ENCODE measurements around the gene ELMOD1. TPM values are rescaled to one million over a fixed set of nuclear protein-coding genes. Genes with fewer than 3 reads are reported as not detected.
A peak's percentile ranks its signal among the peaks of the same experiment; 100 is the strongest.

Gene ELMOD1
- total RNA-seq, 1 donor from 2014 or later: not detected

DNA sequence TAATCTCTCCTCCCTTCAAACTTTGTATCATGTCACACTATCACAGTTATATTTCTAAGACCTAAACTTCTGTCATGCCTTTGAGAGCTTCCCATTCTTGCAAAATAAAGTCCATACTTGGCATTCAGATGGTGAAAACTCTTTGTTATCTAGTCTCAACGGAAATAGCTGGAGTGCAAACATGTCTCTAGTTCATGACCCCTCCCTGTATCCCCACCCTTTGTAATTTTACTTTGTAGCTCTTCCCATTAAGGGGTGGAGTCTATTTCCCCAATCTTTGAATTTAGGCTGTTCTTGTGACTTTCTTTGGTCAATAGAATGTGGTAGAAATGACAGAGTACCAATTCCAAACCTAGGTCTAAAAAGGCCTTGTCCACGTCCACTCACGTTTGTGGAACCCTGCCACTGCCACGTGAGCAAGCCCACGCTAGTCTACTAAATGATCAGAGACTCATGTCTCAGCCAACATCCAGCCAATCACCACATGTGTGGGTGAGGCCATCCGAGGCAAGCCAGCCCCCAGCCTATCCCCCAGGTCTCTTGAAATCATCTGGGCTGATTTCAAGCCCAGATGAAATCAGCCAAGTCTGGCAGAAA, 97.5 kb downstream of the ELMOD1 start:
- DNase-seq (ENCODE audit: low spot score): no peak

DNA sequence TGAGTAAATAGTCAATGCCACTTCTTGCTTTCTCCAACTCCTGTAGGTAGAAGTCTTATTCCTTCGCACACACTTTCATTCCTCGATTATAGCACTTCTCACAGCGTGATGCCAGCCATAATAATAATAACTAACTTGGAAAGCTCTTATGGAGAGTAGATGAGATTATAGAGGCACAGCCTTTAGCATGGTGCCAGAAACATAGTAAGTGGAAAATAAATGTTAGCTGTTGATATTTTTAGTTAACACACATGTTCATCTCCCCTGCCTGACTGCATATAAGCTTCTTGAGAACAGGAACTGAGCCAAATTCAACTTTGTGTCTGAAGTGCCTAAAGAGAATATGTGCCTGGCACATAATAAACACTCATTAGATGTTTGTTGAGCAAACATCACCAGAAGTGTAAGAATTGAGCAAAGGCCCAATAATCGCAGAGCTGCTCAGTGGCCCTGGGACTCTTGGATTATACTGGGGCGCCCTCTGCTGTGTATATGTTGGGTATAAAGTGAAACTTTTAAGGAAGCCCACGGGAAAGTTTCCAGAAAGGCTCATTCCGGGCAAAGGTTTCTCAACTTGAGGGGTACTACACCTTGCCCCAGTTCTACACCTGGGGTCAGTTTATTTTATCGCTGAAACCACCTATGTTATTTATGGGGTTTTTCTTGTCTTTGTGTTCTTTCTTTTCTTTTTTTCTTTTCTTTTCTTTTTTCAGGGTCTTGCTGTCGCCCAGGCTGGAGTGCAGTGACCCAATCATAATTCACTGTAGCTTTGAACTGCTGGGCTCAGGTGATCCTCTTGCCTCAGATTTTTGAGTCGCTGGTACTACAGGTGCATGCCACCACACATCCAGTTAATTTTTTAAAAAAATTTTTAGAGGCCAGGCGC, 98.6 kb downstream of the ELMOD1 start:
- peak; percentile 68 for DNase-seq (ENCODE audit: low spot score)

GRCh38 chr11:107691000-107691750, 100.2 kb downstream of the ELMOD1 start:
- DNase-seq (ENCODE audit: low spot score): no peak

DNA sequence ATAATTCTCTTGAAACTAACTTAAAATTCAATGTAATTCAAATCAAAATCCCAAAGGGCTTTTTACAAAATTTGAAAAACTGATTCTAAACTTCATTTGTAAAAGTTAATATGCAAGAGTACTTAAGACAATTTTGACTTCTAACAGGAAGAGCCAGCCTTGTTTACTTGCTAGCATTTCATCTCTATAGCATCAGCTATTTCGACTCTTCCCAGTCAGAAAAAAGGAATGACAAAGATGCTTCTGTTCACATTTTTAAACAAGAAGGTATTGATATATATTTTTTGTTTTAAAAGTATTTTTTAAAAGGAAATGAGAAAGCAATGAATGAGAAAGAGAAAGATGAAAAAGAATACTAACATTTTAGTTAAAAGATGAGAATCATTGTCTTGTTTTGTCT, 104.5 kb downstream of the ELMOD1 start:
- DNase-seq (ENCODE audit: low spot score): no peak

GRCh38 chr11:107696140-107696539, 105.2 kb downstream of the ELMOD1 start:
- no peak for DNase-seq (ENCODE audit: low spot score)

DNA sequence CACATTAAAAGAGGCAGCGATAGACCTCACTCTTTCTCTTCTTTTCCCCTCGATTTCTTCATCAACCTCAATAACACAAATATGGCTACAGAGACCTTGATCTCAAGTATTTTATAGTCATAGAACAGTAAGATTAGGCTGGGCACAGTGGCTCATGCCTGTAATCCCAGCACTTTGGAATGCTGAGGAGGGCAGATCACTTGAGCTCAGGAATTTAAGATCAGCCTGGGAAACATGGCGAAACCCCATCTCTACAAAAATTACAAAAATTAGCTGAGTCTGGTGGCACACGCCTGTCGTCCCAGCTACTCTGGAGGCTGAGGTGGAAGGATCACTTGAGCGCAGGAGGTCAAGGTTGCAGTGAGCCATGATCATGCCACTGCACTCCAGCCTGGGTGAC, 106.3 kb downstream of the ELMOD1 start:
- no peak for DNase-seq (ENCODE audit: low spot score)

GRCh38 chr11:107699371-107700285, 108.7 kb downstream of the ELMOD1 start:
- DNase-seq (ENCODE audit: low spot score): no peak

DNA sequence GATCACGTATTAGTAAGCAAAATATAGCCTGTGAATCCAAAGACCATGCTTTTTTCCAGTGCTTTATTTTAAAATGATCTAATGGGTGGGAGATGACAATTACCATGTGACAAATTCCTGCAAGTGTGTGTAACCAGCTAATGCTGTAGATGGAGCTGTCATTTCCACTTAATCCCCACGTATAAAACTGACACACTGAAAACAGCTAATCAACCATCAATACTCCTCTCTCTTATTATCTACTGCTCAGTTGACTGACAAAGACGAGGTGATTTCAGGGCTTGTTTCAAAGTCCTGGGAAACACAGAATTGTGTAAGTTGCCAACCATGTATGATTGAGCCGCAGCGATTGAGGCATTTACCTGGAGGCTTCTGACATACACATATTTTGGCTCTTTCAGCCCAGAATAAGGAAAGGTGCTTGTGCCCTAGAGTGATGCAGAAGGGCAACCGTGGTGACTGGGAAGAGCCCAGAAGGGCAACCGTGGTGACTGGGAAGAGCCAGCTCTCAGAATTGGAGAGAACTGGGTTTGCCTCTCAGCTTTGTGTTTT, 111.2 kb downstream of the ELMOD1 start:
- no peak for DNase-seq (ENCODE audit: low spot score)

- DNase-seq (ENCODE audit: low spot score): no peak
These were observed 111.8 kb downstream of the ELMOD1 start for GRCh38 chr11:107702723-107703122.

- DNase-seq (ENCODE audit: low spot score): no peak
These were observed 113.5 kb downstream of the ELMOD1 start for GRCh38 chr11:107704451-107704850.

DNA sequence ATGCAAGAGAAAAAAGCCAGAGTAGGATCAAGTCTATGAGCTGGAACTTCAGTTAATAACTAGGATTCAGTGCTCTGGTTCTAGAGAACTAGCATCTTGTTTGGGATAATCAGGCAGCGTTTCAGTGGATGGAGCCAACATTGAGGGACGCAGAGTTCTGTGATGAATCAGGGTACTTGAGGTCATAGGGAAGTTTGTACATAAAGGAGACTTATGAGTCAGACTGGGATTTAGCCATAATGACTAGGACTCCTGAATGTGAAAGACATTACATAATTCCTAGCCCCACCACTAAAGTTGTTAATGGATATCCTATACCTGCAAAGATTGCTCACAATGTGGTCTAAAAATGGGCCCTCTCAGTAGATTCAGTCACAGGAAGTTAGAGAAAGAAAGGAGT, 114.1 kb downstream of the ELMOD1 start:
- DNase-seq (ENCODE audit: low spot score): no peak

DNA sequence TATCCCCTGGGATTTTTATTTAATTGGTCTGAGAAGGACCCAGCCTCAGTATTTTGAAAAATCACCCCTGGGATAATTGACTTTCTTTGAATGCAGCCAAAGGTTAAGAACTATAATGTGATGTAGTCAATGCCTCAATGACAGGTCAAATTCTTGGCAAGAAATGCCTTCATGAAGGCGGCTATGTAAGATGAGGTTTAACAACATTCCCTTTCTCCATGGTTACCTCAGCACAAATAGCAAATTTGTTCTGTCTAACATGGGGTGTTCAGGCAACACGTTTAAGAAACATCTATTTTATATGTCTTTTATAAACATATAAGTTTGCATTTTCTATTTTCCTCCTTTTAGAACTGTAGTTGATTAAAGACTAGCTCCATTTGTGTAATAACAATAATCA, 115.6 kb downstream of the ELMOD1 start:
- DNase-seq (ENCODE audit: low spot score): no peak

DNA sequence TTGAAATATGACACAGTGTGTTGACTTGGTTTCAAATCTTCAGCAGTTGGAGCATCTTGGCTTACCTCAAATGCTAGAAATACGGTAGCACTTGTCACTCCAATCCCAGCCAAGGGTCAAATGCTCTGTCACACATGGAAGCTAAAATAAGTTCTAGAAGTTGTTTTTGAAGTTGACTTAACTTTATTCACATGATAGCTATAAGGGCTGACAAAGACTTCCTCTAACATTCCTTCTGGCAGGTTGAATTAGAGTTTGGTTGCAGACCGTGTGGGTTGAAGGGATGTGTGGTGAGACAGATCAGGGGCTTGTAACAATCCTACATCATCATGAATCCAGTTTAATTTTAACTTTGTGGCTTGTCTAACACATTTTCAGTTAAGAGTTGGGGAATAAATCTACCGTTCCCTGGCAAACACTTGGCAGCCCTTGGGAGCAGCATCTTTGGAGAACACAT, 116.3 kb downstream of the ELMOD1 start:
- DNase-seq (ENCODE audit: low spot score): no peak

DNA sequence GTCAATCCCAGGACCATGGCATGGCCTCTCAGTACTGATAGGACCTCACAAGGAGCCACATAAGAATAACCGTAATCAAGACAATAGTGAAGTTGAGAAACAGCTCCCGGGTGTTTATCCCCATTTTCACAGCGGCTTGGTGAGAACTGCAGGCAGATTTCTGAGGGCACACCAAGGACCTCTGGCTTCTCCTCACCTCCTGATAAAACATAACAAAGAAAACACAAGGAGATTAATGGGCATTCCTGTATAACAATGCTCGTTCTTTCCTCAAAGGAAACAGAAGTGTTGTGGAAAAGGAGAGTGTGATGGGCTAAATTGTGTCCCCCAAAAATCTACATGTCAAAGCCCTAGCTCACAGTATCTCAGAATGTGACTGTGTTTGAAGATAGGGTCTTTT, 116.9 kb downstream of the ELMOD1 start:
- no peak for DNase-seq (ENCODE audit: low spot score)

- no peak for DNase-seq (ENCODE audit: low spot score)
These were observed 117.8 kb downstream of the ELMOD1 start for GRCh38 chr11:107708792-107709191.

DNA sequence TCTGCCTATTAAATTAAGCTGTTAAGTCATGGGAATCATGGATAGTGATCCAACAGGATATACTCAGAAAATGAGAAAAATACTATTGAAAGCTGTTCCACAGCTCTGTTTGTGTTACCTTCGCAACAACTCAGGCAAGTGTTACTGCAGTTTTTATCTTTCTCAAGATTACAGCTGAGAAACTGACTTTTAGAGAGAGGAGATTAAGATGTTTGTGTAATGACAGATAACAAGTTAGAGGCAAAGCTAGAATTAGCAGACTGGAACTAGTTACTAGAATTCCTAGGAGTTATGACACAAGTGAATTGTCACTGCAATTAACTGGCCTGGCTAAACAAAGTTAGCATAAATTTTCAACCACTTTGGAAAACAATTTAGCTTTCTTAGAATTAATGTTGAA, 119.4 kb downstream of the ELMOD1 start:
- DNase-seq (ENCODE audit: low spot score): no peak

GRCh38 chr11:107711861-107712755, 121.2 kb downstream of the ELMOD1 start, which contains the start of gene SLN:
SLN (minus strand) TSS chr11:107712056.
- no peak for DNase-seq (ENCODE audit: low spot score)

- no peak for DNase-seq (ENCODE audit: low spot score)
These were observed 122.1 kb downstream of the ELMOD1 start for GRCh38 chr11:107713009-107713408.
